ENCODE data around the gene MRPL49. TPM values are rescaled to one million over a fixed set of nuclear protein-coding genes. Genes with fewer than 3 reads are reported as not detected.

Gene MRPL49
- total RNA-seq, 2 donors from 2014 or later = 60.7 to 72.3 TPM

GRCh38 chr11:65104628-65105027 is 17.5 kb upstream of the MRPL49 start:
- Histone ChIP-seq H3K4me1 (no peaks in the 10 kb centered on the region), H3K27ac (no peak overlapping the region), H3K9ac (ENCODE audit: low read depth in 2 of 2, low read length in 2 of 2) (no peak overlapping the region), H3K4me3 (no peak overlapping the region), H3K27me3 (no peaks in the 10 kb centered on the region), H3K9me3 (no peaks in the 10 kb centered on the region), H3K36me3 (no peaks in the 10 kb centered on the region)
- intact Hi-C loops (cut with DNase I) = no loop called here
- DNase-seq = no peak
- no peak for TF ChIP-seq CTCF (IDR thresholded peaks at IDR 0.05)

- Histone ChIP-seq H3K36me3 (no peaks in the 10 kb centered on the region), H3K27ac (no peak overlapping the region), H3K9ac (ENCODE audit: low read depth in 2 of 2, low read length in 2 of 2) (no peak overlapping the region), H3K4me1 (peaks cover 8% of the 10 kb centered on the region), H3K27me3 (no peaks in the 10 kb centered on the region), H3K4me3 (no peak overlapping the region), H3K9me3 (no peaks in the 10 kb centered on the region)
- no peak for DNase-seq
- no peak for TF ChIP-seq CTCF (IDR thresholded peaks at IDR 0.05)
- intact Hi-C loops (cut with DNase I) = no loop called here
Observed at GRCh38 chr11:65107078-65107477, 15.0 kb upstream of the MRPL49 start.

- H3K4me3 ChIP-seq = no peak overlapping the region
- no peak for TF ChIP-seq CTCF (IDR thresholded peaks at IDR 0.05)
- no peaks in the 10 kb centered on the region for H3K9me3 ChIP-seq
- H3K36me3 ChIP-seq = no peaks in the 10 kb centered on the region
- no peak for DNase-seq
- no peak overlapping the region for H3K27ac ChIP-seq
- no peaks in the 10 kb centered on the region for H3K27me3 ChIP-seq
- no peak overlapping the region for H3K9ac ChIP-seq (ENCODE audit: low read depth in 2 of 2, low read length in 2 of 2)
- intact Hi-C loops (cut with DNase I) = no loop called here
- H3K4me1 ChIP-seq = peaks cover 10% of the 10 kb centered on the region
Observed at GRCh38 chr11:65107751-65108468, 14.2 kb upstream of the MRPL49 start.

- intact Hi-C loops (cut with DNase I) = no loop called here
- no peak overlapping the region for H3K4me3 ChIP-seq
Observed at GRCh38 chr11:65108469-65109123, 13.5 kb upstream of the MRPL49 start.

More at GRCh38 chr11:65108469-65109123, 13.5 kb upstream of the MRPL49 start:
- no peak overlapping the region for H3K27ac ChIP-seq
- no peak overlapping the region for H3K9ac ChIP-seq (ENCODE audit: low read depth in 2 of 2, low read length in 2 of 2)
- no peak for TF ChIP-seq CTCF (IDR thresholded peaks at IDR 0.05)
- H3K9me3 ChIP-seq = no peaks in the 10 kb centered on the region
- no peaks in the 10 kb centered on the region for H3K27me3 ChIP-seq
- no peak for DNase-seq
- no peaks in the 10 kb centered on the region for H3K36me3 ChIP-seq
- peaks cover 17% of the 10 kb centered on the region for H3K4me1 ChIP-seq
